Measurements from ENCODE around the gene CDK14. TPM values are rescaled to one million over a fixed set of nuclear protein-coding genes. Genes with fewer than 3 reads are reported as not detected.

Gene CDK14
- polyA plus RNA-seq, 1 donor from 2014 or later, result 25.1 TPM

GRCh38 chr7:91080351-91080750 lies 484.2 kb downstream of the CDK14 start:
- no peaks in the 10 kb centered on the region for H3K9me3 ChIP-seq (ENCODE audit: low read length)
- no peaks in the 10 kb centered on the region for H3K9me2 ChIP-seq (ENCODE audit: insufficient read depth, low read length)
- H2AFZ ChIP-seq (ENCODE audit: low read depth, low read length), result no peak overlapping the region
- no peaks in the 10 kb centered on the region for H3K36me3 ChIP-seq (ENCODE audit: insufficient read depth, low read length)
- no peaks in the 10 kb centered on the region for H3K79me2 ChIP-seq (replicated peaks; ENCODE audit: insufficient read depth, low read length)
- no peak overlapping the region for H3K4me2 ChIP-seq (ENCODE audit: low read length)
- H3F3A ChIP-seq (ENCODE audit: insufficient read depth, low read length, poor library complexity, severe bottlenecking), result no peaks in the 10 kb centered on the region
- no peak overlapping the region for H3K4me3 ChIP-seq (ENCODE audit: low read length)
- no peak overlapping the region for H3K27ac ChIP-seq (ENCODE audit: low read length)
- no peaks in the 10 kb centered on the region for H4K20me1 ChIP-seq (ENCODE audit: insufficient read depth)
- no peak overlapping the region for H3K9ac ChIP-seq (ENCODE audit: low read length)
- H3K27me3 ChIP-seq (ENCODE audit: insufficient read depth, low read depth, low read length), result no peaks in the 10 kb centered on the region
- no peak for TF ChIP-seq TAF1 (IDR thresholded peaks at IDR 0.05; ENCODE audit: low read depth)
- TF ChIP-seq REST (IDR thresholded peaks at IDR 0.05; ENCODE audit: borderline replicate concordance), result no peak
- no peak for TF ChIP-seq CTCF (IDR thresholded peaks at IDR 0.05; ENCODE audit: poor library complexity, severe bottlenecking)
- no peak for TF ChIP-seq POLR2AphosphoS5 (IDR thresholded peaks at IDR 0.05)
- no peak for TF ChIP-seq RAD21 (conservative IDR thresholded peaks at IDR 0.05)
- no peak for TF ChIP-seq EZH2 (IDR thresholded peaks at IDR 0.05; ENCODE audit: borderline replicate concordance, insufficient read depth, low read length, poor library complexity, severe bottlenecking)
- TF ChIP-seq EP300 (conservative IDR thresholded peaks at IDR 0.05; ENCODE audit: poor library complexity, severe bottlenecking), result no peak
- TF ChIP-seq MXI1 (conservative IDR thresholded peaks at IDR 0.05; ENCODE audit: poor library complexity, severe bottlenecking), result no peak
- TF ChIP-seq SMC3 (conservative IDR thresholded peaks at IDR 0.05; ENCODE audit: poor library complexity), result no peak

- Histone ChIP-seq H3K27me3 (ENCODE audit: insufficient read depth, low read depth, low read length) (no peaks in the 10 kb centered on the region), H2AFZ (ENCODE audit: low read depth, low read length) (no peak overlapping the region), H3K9me3 (ENCODE audit: low read length) (no peaks in the 10 kb centered on the region), H3K79me2 (replicated peaks; ENCODE audit: insufficient read depth, low read length) (no peaks in the 10 kb centered on the region), H3K9me2 (ENCODE audit: insufficient read depth, low read length) (no peaks in the 10 kb centered on the region), H3K9ac (ENCODE audit: low read length) (no peak overlapping the region), H3K36me3 (ENCODE audit: insufficient read depth, low read length) (no peaks in the 10 kb centered on the region), H3K4me2 (ENCODE audit: low read length) (no peak overlapping the region), H4K20me1 (ENCODE audit: insufficient read depth) (no peaks in the 10 kb centered on the region), H3K4me3 (ENCODE audit: low read length) (no peak overlapping the region), H3K27ac (ENCODE audit: low read length) (no peak overlapping the region), H3F3A (ENCODE audit: insufficient read depth, low read length, poor library complexity, severe bottlenecking) (no peaks in the 10 kb centered on the region)
- TF ChIP-seq EZH2 (IDR thresholded peaks at IDR 0.05; ENCODE audit: borderline replicate concordance, insufficient read depth, low read length, poor library complexity, severe bottlenecking), result no peak
- no peak for TF ChIP-seq REST (IDR thresholded peaks at IDR 0.05; ENCODE audit: borderline replicate concordance)
- no peak for TF ChIP-seq MXI1 (conservative IDR thresholded peaks at IDR 0.05; ENCODE audit: poor library complexity, severe bottlenecking)
- no peak for TF ChIP-seq RAD21 (conservative IDR thresholded peaks at IDR 0.05)
- no peak for TF ChIP-seq TAF1 (IDR thresholded peaks at IDR 0.05; ENCODE audit: low read depth)
- no peak for TF ChIP-seq SMC3 (conservative IDR thresholded peaks at IDR 0.05; ENCODE audit: poor library complexity)
- TF ChIP-seq POLR2AphosphoS5 (IDR thresholded peaks at IDR 0.05), result no peak
- TF ChIP-seq EP300 (conservative IDR thresholded peaks at IDR 0.05; ENCODE audit: poor library complexity, severe bottlenecking), result no peak
- TF ChIP-seq CTCF (IDR thresholded peaks at IDR 0.05; ENCODE audit: poor library complexity, severe bottlenecking), result no peak
These were observed 485.9 kb downstream of the CDK14 start for GRCh38 chr7:91082038-91082437.
